SU-DHL-6 (cell line): ENCODE results near the gene TMEM37.
"Not testable (repeated sequence)": the region's sequence is repeated elsewhere in the genome, so short reads cannot be mapped to it uniquely, and the experiment has no call there.

Experiments
- H2AFZ ChIP-seq: fragments of 200-600 bp; sonication (generic); 2 replicates; pipeline ENCODE4 v1.6.1; 2014; ENCODE audit warnings: low read depth, mild to moderate bottlenecking, moderate library complexity, mixed read lengths, antibody characterized with exemption, low read length; ENCODE audit not compliant: severe bottlenecking
- H3F3A ChIP-seq: fragments of 200-600 bp; shearing (Covaris generic); 2 replicates; pipeline ENCODE4 v1.6.0; 2016; ENCODE audit warnings: antibody characterized with exemption, mild to moderate bottlenecking; ENCODE audit not compliant: insufficient read depth
- H3K27ac ChIP-seq: fragments of 200-600 bp; sonication (generic); 2 replicates; pipeline ENCODE4 v1.5.1; 2016; ENCODE audit warnings: low read depth, mild to moderate bottlenecking, low read length, moderate library complexity, mixed read lengths
- H3K27me3 ChIP-seq: fragments of 200-600 bp; sonication (generic), shearing (Covaris generic); 2 replicates; pipeline ENCODE4 v1.6.0; 2014; ENCODE audit warnings: mild to moderate bottlenecking, low read length
- H3K36me3 ChIP-seq: fragments of 200-600 bp; sonication (generic); 2 replicates; pipeline ENCODE4 v1.6.1; 2014; ENCODE audit warnings: mild to moderate bottlenecking, low read length, mixed read lengths
- H3K4me2 ChIP-seq: fragments of 300-600, 200-600 bp; shearing (Covaris generic), sonication (generic); 2 replicates; pipeline ENCODE4 v1.6.0; 2014; ENCODE audit warnings: low read length, low read depth, mild to moderate bottlenecking; ENCODE audit not compliant: poor library complexity, severe bottlenecking
- H3K4me3 ChIP-seq: fragments of 200-600 bp; sonication (generic); 2 replicates; pipeline ENCODE4 v1.5.1; 2014; ENCODE audit warnings: antibody characterized with exemption, low read length, mild to moderate bottlenecking, mixed read lengths; ENCODE audit not compliant: insufficient read depth, poor library complexity, severe bottlenecking
- H3K79me2 ChIP-seq: fragments of 200-600 bp; sonication (generic); 2 replicates; pipeline ENCODE4 v1.6.1; 2014; ENCODE audit warnings: mild to moderate bottlenecking, low read length, moderate library complexity; ENCODE audit not compliant: insufficient read depth
- H3K9ac ChIP-seq: fragments of 200-600 bp; sonication (generic); 2 replicates; pipeline ENCODE4 v1.7.0; 2014; ENCODE audit warnings: mild to moderate bottlenecking, low read length
- H3K9me2 ChIP-seq: fragments of 200-600 bp; sonication (generic); replicated peaks from 2 replicates; pipeline ENCODE4 v1.6.1; 2014; ENCODE audit warnings: low read length; ENCODE audit not compliant: insufficient read depth
- H3K9me3 ChIP-seq: fragments of 200-600 bp; sonication (generic); 2 replicates; pipeline ENCODE4 v1.6.1; 2014; ENCODE audit warnings: low read length, mixed read lengths; ENCODE audit not compliant: insufficient read depth
- H4K20me1 ChIP-seq: fragments of 200-600 bp; sonication (generic); 2 replicates; pipeline ENCODE4 v1.6.1; 2014; ENCODE audit warnings: low read depth, mild to moderate bottlenecking, antibody characterized with exemption, low read length, moderate library complexity, mixed read lengths
- CTCF ChIP-seq: fragments of 200-600 bp; sonication (generic); IDR thresholded peaks from one replicate; pipeline ENCODE4 v1.5.1; 2017; ENCODE audit warnings: antibody characterized with exemption, mild to moderate bottlenecking, low read length, moderate library complexity; ENCODE audit not compliant: insufficient read depth, poor library complexity, severe bottlenecking
- EZH2phosphoT487 ChIP-seq: fragments of 200-600 bp; sonication (generic), shearing (Covaris generic); conservative IDR thresholded peaks from 2 replicates; pipeline ENCODE4 v1.6.1; 2018; ENCODE audit warnings: mild to moderate bottlenecking, antibody characterized with exemption, low read length, moderate library complexity, mixed read lengths

The TMEM37 gene

GRCh38 chr2:119402645-119403560 is 28.8 kb upstream of the TMEM37 start:
- Histone ChIP-seq H3K4me2 (no peak overlapping the region), H3K27ac (no peak overlapping the region), H3K27me3 (no peaks in the 10 kb centered on the region), H3K36me3 (no peaks in the 10 kb centered on the region), H3K4me3 (no peak overlapping the region), H3K9me3 (no peaks in the 10 kb centered on the region), H3K79me2 (no peaks in the 10 kb centered on the region), H4K20me1 (no peaks in the 10 kb centered on the region), H3K9ac (no peak overlapping the region), H3K9me2 (no peaks in the 10 kb centered on the region), H3F3A (no peaks in the 10 kb centered on the region), H2AFZ (peak overlapping the region; percentile 46)
- TF ChIP-seq CTCF (no peak), EZH2phosphoT487 (no peak)

DNA sequence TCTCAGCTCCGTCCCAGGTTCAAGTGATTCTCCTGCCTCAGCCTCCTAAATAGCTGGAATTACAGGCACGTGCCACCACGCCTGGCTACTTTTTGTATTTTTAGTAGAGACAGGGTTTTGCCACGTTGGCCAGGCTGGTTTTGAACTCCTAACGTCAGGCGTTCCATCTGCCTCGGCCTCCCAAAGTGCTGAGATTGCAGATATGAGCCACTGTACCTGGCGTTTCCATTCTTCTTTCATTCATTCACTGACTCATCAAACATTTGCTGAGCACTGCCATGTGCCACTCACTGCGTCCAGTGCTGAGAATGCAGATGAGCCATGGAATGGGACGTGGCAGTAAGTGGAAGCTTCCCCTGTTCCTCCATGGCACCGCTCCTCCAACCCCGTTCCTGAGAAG is 28.0 kb upstream of the TMEM37 start:
- not testable (repeated sequence) for H3K27ac ChIP-seq, H3K9me3 ChIP-seq, H3K79me2 ChIP-seq, H3K9me2 ChIP-seq, H2AFZ ChIP-seq, H3K4me2 ChIP-seq, H3F3A ChIP-seq, H4K20me1 ChIP-seq, H3K27me3 ChIP-seq, H3K4me3 ChIP-seq, H3K9ac ChIP-seq, H3K36me3 ChIP-seq

- Histone ChIP-seq H3K27ac (no peak overlapping the region), H3K27me3 (no peaks in the 10 kb centered on the region), H3F3A (no peaks in the 10 kb centered on the region), H3K79me2 (no peaks in the 10 kb centered on the region), H4K20me1 (no peaks in the 10 kb centered on the region), H3K9ac (no peak overlapping the region), H2AFZ (no peak overlapping the region), H3K9me3 (no peaks in the 10 kb centered on the region), H3K4me2 (no peak overlapping the region), H3K4me3 (no peak overlapping the region), H3K36me3 (no peaks in the 10 kb centered on the region), H3K9me2 (no peaks in the 10 kb centered on the region)
- TF ChIP-seq CTCF: no peak
- TF ChIP-seq EZH2phosphoT487: no peak
Measured at GRCh38 chr2:119405151-119405550, 26.5 kb upstream of the TMEM37 start.
